T-cell (primary cell): Measurements from ENCODE around the gene COQ3. TPM values are rescaled to one million over a fixed set of nuclear protein-coding genes. Genes with fewer than 3 reads are reported as not detected.

ENCODE experiments used
- total RNA-seq, 35 experiments: library from RNA in 6 of 35; stranded (reverse) in 6 of 35; fragments of 120-200 nt in 1 of 35; gene quantifications; one replicate each; pipeline versions ENCODE4 v1.2.1 to v1.2.4 and lab custom pipeline; 2013 to 2026

The COQ3 gene
- total RNA-seq, 5 donors from 2014 or later (not counting 1 experiment from before 2014, with no cell fraction given) = 2.0 to 5.0 (median 2.9) TPM

Other genes starting within 250 kb of the COQ3 start
- under 1 TPM in 1 of 5 donors, not detected in 4; 0.22 TPM for gene FAXC, start 44.5 kb downstream of the COQ3 start, total RNA-seq
- 100 to 1,000 TPM; 212 to 351 (median 234) TPM for gene PNISR, start 31.1 kb upstream of the COQ3 start, total RNA-seq
- 10 to 100 TPM in 2 of 5 donors, 1 to 10 TPM in 3; 5.6 to 11.9 (median 8.1) TPM for gene USP45, start 121.2 kb upstream of the COQ3 start, total RNA-seq
- gene CCNC, start 174.5 kb upstream of the COQ3 start, total RNA-seq = 10 to 100 TPM; 33.9 to 42.0 (median 39.1) TPM
- gene PRDM13, start 212.6 kb upstream of the COQ3 start, total RNA-seq = not detected